Suppressor macrophage treated with lipopolysaccharide for 4 hours (primary cell): ENCODE results near the gene DALRD3.
A peak's percentile ranks its signal among the peaks of the same experiment; 100 is the strongest.

Experiments used
- DNase-seq: peaks from one replicate; pipeline ENCODE4 v3.0.0-alpha.2; 2020

DALRD3 gene

GRCh38 chr3:49004352-49005302 lies 13.8 kb downstream of the DALRD3 start:
- no peak for DNase-seq

GRCh38 chr3:49001155-49001554 lies 17.2 kb downstream of the DALRD3 start:
- DNase-seq, result no peak

GRCh38 chr3:48999085-48999858 lies 19.1 kb downstream of the DALRD3 start:
- no peak for DNase-seq

- no peak for DNase-seq
Measured at GRCh38 chr3:48997714-48998637, 20.4 kb downstream of the DALRD3 start.

- DNase-seq, result no peak
Measured at GRCh38 chr3:48997102-48997635, 21.2 kb downstream of the DALRD3 start.

GRCh38 chr3:48996640-48997039 lies 21.7 kb downstream of the DALRD3 start:
- no peak for DNase-seq

GRCh38 chr3:48993834-48994233 lies 24.5 kb downstream of the DALRD3 start:
- peak; percentile 32 for DNase-seq

GRCh38 chr3:48991851-48992545 lies 26.4 kb downstream of the DALRD3 start:
- DNase-seq, result no peak

- peak; percentile 23 for DNase-seq
Measured at GRCh38 chr3:48990636-48991469, 27.5 kb downstream of the DALRD3 start.

GRCh38 chr3:48989796-48990635 lies 28.4 kb downstream of the DALRD3 start, which contains the start of gene P4HTM:
P4HTM (plus strand) TSS chr3:48990241; CDS start chr3:48990257, 16 bp downstream.
- DNase-seq, result peak; percentile 75

GRCh38 chr3:48989126-48989795 lies 29.1 kb downstream of the DALRD3 start:
- DNase-seq, result no peak

GRCh38 chr3:48985831-48986376 lies 32.5 kb downstream of the DALRD3 start:
- DNase-seq, result no peak

GRCh38 chr3:48984663-48985062 lies 33.7 kb downstream of the DALRD3 start:
- DNase-seq, result peak; percentile 63

- no peak for DNase-seq
Measured at GRCh38 chr3:48983096-48983495, 35.3 kb downstream of the DALRD3 start.

- no peak for DNase-seq
Measured at GRCh38 chr3:48982686-48983085, 35.7 kb downstream of the DALRD3 start.

GRCh38 chr3:48982016-48982415 lies 36.4 kb downstream of the DALRD3 start:
- no peak for DNase-seq

- DNase-seq, result no peak
Measured at GRCh38 chr3:48980295-48980694, 38.1 kb downstream of the DALRD3 start.

- DNase-seq, result no peak
Measured at GRCh38 chr3:48979451-48979850, 38.9 kb downstream of the DALRD3 start.
